ENCODE results near the gene COL15A1. TPM values are rescaled to one million over a fixed set of nuclear protein-coding genes. Genes with fewer than 3 reads are reported as not detected.

COL15A1 gene
- total RNA-seq, 1 experiment from 2014 or later: not detected

DNA sequence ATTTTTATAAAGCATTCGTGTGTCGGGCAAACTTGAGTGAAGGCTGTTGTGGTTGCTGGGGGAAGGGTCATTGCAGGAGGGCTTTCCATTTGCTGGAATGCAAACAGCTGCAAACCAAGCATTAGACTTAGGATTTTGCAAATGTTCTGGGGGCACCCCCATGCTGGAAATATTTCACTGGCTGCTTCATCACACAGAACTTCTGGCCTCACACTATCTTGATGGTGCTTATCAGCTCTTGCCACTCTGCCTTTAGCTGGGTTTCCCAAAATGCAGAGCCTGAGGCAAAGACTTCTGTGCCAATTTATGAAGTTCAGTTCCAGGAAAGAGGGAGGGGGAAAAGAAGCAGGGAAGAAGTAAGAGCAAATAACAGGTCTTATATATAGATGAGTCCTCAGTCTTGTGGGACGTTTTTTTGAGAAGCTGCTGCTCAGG is 8.6 kb upstream of the COL15A1 start:
- Histone ChIP-seq H3K27me3 (ENCODE audit: insufficient read depth, low read length) (no peaks in the 10 kb centered on the region; the same call in 1 of the 2 replicates), H4K20me1 (ENCODE audit: control insufficient read depth, insufficient read depth, insufficient read length) (no peaks in the 10 kb centered on the region), H3K79me1 (ENCODE audit: insufficient read depth, low read depth, low read length, poor library complexity, severe bottlenecking) (no peaks in the 10 kb centered on the region), H2BK12ac (ENCODE audit: insufficient read length, low read depth, low read length) (no peak overlapping the region), H3K9ac (ENCODE audit: extremely low read depth, insufficient read length, low read length) (no peak overlapping the region), H2BK5ac (ENCODE audit: insufficient read length, low read length) (no peak overlapping the region), H3K56ac (ENCODE audit: insufficient read length, low read depth, low read length) (no peak overlapping the region), H4K5ac (ENCODE audit: insufficient read length, low read depth, low read length) (no peak overlapping the region), H3K14ac (ENCODE audit: insufficient read depth, low read length) (no peak overlapping the region), H2AK5ac (ENCODE audit: insufficient read length, low read length) (no peak overlapping the region), H3K27ac (ENCODE audit: insufficient read length, low read depth, low read length) (no peak overlapping the region), H3K23me2 (ENCODE audit: insufficient read length, low read depth, low read length, poor library complexity, severe bottlenecking) (no peaks in the 10 kb centered on the region), H3K9me3 (ENCODE audit: control insufficient read depth, low read depth, low read length) (no peaks in the 10 kb centered on the region), H2BK120ac (ENCODE audit: low read depth, low read length, poor library complexity, severe bottlenecking) (no peak overlapping the region), H4K8ac (replicated peaks; ENCODE audit: insufficient read length, low read depth, low read length) (no peak overlapping the region), H2BK15ac (ENCODE audit: low read depth, low read length) (no peak overlapping the region), H2AFZ (ENCODE audit: low read length) (no peak overlapping the region), H4K91ac (ENCODE audit: insufficient read length, low read depth, low read length) (no peak overlapping the region), H3K4ac (ENCODE audit: low read depth, low read length) (no peak overlapping the region), H3K79me2 (ENCODE audit: insufficient read depth, low read length) (no peaks in the 10 kb centered on the region), H3T11ph (ENCODE audit: low read length) (no peak overlapping the region), H2BK20ac (ENCODE audit: low read depth, low read length, poor library complexity, severe bottlenecking) (no peak overlapping the region), H3K18ac (ENCODE audit: insufficient read length, low read depth, low read length) (no peak overlapping the region), H3K4me2 (ENCODE audit: insufficient read depth, insufficient read length, low read length) (no peak overlapping the region), H3K23ac (ENCODE audit: insufficient read length, low read depth, low read length) (no peak overlapping the region), H3K4me1 (ENCODE audit: insufficient read depth, low read length) (no peaks in the 10 kb centered on the region)
- DNase-seq: no peak
- Mint-ChIP-seq H3K4me3 (no peak overlapping the region), H3K27me3 (ENCODE audit: low read depth) (peaks cover 33% of the 10 kb centered on the region), H3K27ac (no peak overlapping the region), H3K36me3 (ENCODE audit: insufficient read depth in 1 of 3, low read depth in 3 of 3) (no peaks in the 10 kb centered on the region), H3K4me1 (peaks cover 0 to 2% of the 10 kb centered on the region in 2 experiments; a peak in 1 of 4 replicates), H3K9me3 (no peaks in the 10 kb centered on the region)
- no CpG with 5 or more reads among the region's 3 CpGs for WGBS (ENCODE audit: extremely low coverage, insufficient read length, low lambda C conversion rate)
- TF ChIP-seq, protein P1, sequence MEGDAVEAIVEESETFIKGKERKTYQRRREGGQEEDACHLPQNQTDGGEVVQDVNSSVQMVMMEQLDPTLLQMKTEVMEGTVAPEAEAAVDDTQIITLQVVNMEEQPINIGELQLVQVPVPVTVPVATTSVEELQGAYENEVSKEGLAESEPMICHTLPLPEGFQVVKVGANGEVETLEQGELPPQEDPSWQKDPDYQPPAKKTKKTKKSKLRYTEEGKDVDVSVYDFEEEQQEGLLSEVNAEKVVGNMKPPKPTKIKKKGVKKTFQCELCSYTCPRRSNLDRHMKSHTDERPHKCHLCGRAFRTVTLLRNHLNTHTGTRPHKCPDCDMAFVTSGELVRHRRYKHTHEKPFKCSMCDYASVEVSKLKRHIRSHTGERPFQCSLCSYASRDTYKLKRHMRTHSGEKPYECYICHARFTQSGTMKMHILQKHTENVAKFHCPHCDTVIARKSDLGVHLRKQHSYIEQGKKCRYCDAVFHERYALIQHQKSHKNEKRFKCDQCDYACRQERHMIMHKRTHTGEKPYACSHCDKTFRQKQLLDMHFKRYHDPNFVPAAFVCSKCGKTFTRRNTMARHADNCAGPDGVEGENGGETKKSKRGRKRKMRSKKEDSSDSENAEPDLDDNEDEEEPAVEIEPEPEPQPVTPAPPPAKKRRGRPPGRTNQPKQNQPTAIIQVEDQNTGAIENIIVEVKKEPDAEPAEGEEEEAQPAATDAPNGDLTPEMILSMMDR (conservative IDR thresholded peaks at IDR 0.05): no peak
